NCI-H2227 (cell line): Measurements from ENCODE around the gene GFY.
A peak's percentile ranks its signal among the peaks of the same experiment; 100 is the strongest.

Experiments
- DNase-seq: peaks from one replicate; lab custom pipeline; 2025; ENCODE audit not compliant: unreplicated experiment; lab: John Stamatoyannopoulos, UW

The GFY gene

GRCh38 chr19:49425178-49425577 lies at the start of gene GFY:
Gene GFY, plus strand, starts transcription at chr19:49425388. Its CDS starts 1,043 bp downstream, at chr19:49426431.
- DNase-seq, result no peak

- DNase-seq, result no peak
These were observed 46.7 kb upstream of the GFY start for GRCh38 chr19:49378512-49378911.

GRCh38 chr19:49380391-49380790 lies 44.8 kb upstream of the GFY start:
- no peak for DNase-seq

GRCh38 chr19:49382639-49383038 lies 42.5 kb upstream of the GFY start:
- DNase-seq, result no peak

- DNase-seq, result no peak
These were observed 41.6 kb upstream of the GFY start for GRCh38 chr19:49383599-49383998.

GRCh38 chr19:49387936-49388372 lies 37.2 kb upstream of the GFY start, which contains the start of gene KASH5:
Gene KASH5, plus strand, starts transcription at chr19:49388249. Its CDS starts 2,635 bp downstream, at chr19:49390884.
- DNase-seq, result no peak

- DNase-seq, result no peak
These were observed 35.8 kb upstream of the GFY start for GRCh38 chr19:49389406-49389805.

- DNase-seq, result no peak
These were observed 34.9 kb upstream of the GFY start for GRCh38 chr19:49390131-49390928.

- DNase-seq, result no peak
These were observed 34.2 kb upstream of the GFY start for GRCh38 chr19:49390929-49391359.

- peak; percentile 78 for DNase-seq
These were observed 33.4 kb upstream of the GFY start for GRCh38 chr19:49391581-49392399.

GRCh38 chr19:49393881-49394280 lies 31.3 kb upstream of the GFY start:
- DNase-seq, result no peak

- DNase-seq, result no peak
These were observed 29.4 kb upstream of the GFY start for GRCh38 chr19:49395581-49396407.

- no peak for DNase-seq
These were observed 28.3 kb upstream of the GFY start for GRCh38 chr19:49396738-49397505.

GRCh38 chr19:49398001-49398615 lies 27.1 kb upstream of the GFY start:
- no peak for DNase-seq

- no peak for DNase-seq
These were observed 26.3 kb upstream of the GFY start for GRCh38 chr19:49398931-49399330.

- DNase-seq, result no peak
These were observed 25.2 kb upstream of the GFY start for GRCh38 chr19:49400029-49400428.

- DNase-seq, result no peak
These were observed 21.6 kb upstream of the GFY start for GRCh38 chr19:49403404-49404187.

- no peak for DNase-seq
These were observed 18.1 kb upstream of the GFY start for GRCh38 chr19:49407079-49407478.

- no peak for DNase-seq
These were observed 17.6 kb upstream of the GFY start for GRCh38 chr19:49407482-49408015.
